HepG2 (cell line): ENCODE data around the gene GPR162. TPM values are rescaled to one million over a fixed set of nuclear protein-coding genes. Genes with fewer than 3 reads are reported as not detected.

ENCODE experiments used
- AKAP8 ChIP-seq: sonication (generic); formaldehyde crosslinking; IDR thresholded peaks from 2 replicates; pipeline ENCODE4 v1.5.1; 2020; ENCODE audit warnings: mild to moderate bottlenecking, missing genetic modification reagents
- GLI4 ChIP-seq: sonication (generic); formaldehyde crosslinking; IDR thresholded peaks from 2 replicates; pipeline ENCODE4 v1.5.1; 2020; ENCODE audit warnings: missing genetic modification reagents, mild to moderate bottlenecking, moderate library complexity, borderline replicate concordance
- HMGA1 ChIP-seq: sonication (generic); formaldehyde crosslinking; conservative IDR thresholded peaks from 2 replicates; pipeline ENCODE4 v1.4.0; 2020; ENCODE audit warnings: missing genetic modification reagents
- MIER3 ChIP-seq: IDR thresholded peaks from 2 replicates; pipeline ENCODE4 v1.6.1; 2016; ENCODE audit warnings: missing compliant biosample characterization, borderline replicate concordance
- NRL ChIP-seq: sonication (generic); formaldehyde crosslinking; IDR thresholded peaks from 2 replicates; pipeline ENCODE4 v1.5.0; 2020; ENCODE audit warnings: missing genetic modification reagents, mild to moderate bottlenecking, moderate library complexity, borderline replicate concordance
- SETDB1 ChIP-seq: sonication (generic); formaldehyde crosslinking; IDR thresholded peaks from 2 replicates; pipeline ENCODE4 v1.5.1; 2020; ENCODE audit warnings: missing genetic modification reagents, mild to moderate bottlenecking, borderline replicate concordance
- SKI ChIP-seq: fragments of 450-650 bp; IDR thresholded peaks from one replicate; pipeline ENCODE4 v1.6.1; 2018; ENCODE audit warnings: mild to moderate bottlenecking; ENCODE audit not compliant: partially characterized antibody
- SRY ChIP-seq: sonication (generic); formaldehyde crosslinking; IDR thresholded peaks from 2 replicates; pipeline ENCODE4 v1.8.0; 2022; ENCODE audit warnings: mild to moderate bottlenecking, missing genetic modification reagents
- TCF12 ChIP-seq, 2 experiments: fragments of 450-650 bp in 1 of 2; sonication (generic) in 1 of 2; formaldehyde crosslinking in 1 of 2; IDR thresholded peaks; 2 replicates each; pipeline versions ENCODE4 v1.6.1 to v1.8.0; 2017 to 2022; ENCODE audit warnings: antibody characterized with exemption in 1 of 2, mild to moderate bottlenecking in 1 of 2, missing genetic modification reagents in 1 of 2, moderate library complexity in 1 of 2
- TOPORS ChIP-seq: sonication (generic); formaldehyde crosslinking; IDR thresholded peaks from 2 replicates; pipeline ENCODE4 v1.8.0; 2023; ENCODE audit warnings: mild to moderate bottlenecking, missing genetic modification reagents
- ZC3H13 ChIP-seq: sonication (generic); formaldehyde crosslinking; IDR thresholded peaks from 2 replicates; pipeline ENCODE4 v1.8.1; 2023; ENCODE audit warnings: mild to moderate bottlenecking, missing genetic modification reagents, moderate library complexity
- ZNF20 ChIP-seq: sonication (generic); formaldehyde crosslinking; IDR thresholded peaks from 2 replicates; pipeline ENCODE4 v1.4.0; 2020; ENCODE audit warnings: mild to moderate bottlenecking, moderate library complexity, missing genetic modification reagents
- ZNF335 ChIP-seq: sonication (generic); formaldehyde crosslinking; IDR thresholded peaks from 2 replicates; pipeline ENCODE4 v1.4.0; 2020; ENCODE audit warnings: missing genetic modification reagents
- ZNF337 ChIP-seq: sonication (generic); formaldehyde crosslinking; IDR thresholded peaks from 2 replicates; pipeline ENCODE4 v1.5.1; 2020; ENCODE audit warnings: missing genetic modification reagents, low read depth, mild to moderate bottlenecking, borderline replicate concordance
- ZNF501 ChIP-seq: sonication (generic); formaldehyde crosslinking; IDR thresholded peaks from 2 replicates; pipeline ENCODE4 v1.5.1; 2020; ENCODE audit warnings: mild to moderate bottlenecking, moderate library complexity, missing genetic modification reagents
- ZNF543 ChIP-seq: sonication (generic); formaldehyde crosslinking; IDR thresholded peaks from 2 replicates; pipeline ENCODE4 v1.4.0; 2020; ENCODE audit warnings: mild to moderate bottlenecking, missing genetic modification reagents
- polyA plus RNA-seq, 8 experiments: library from polyadenylated mRNA; depleted of rRNA in 3 of 8; stranded (reverse) in 7 of 8; unstranded in 1 of 8; fragments of >200 nt; fragmentation: Illumina TruSeq in 4 of 8; extraction: Trizol in 4 of 8; gene quantifications; 2 replicates each; pipeline versions ENCODE4 v1.2.1 to v1.2.3, GENCODE V29; 2011 to 2016; ENCODE audit warnings: low read depth in 4 of 8, missing spikeins in 1 of 8, mixed read lengths in 1 of 8; ENCODE audit not compliant: insufficient read depth in 1 of 8
- total RNA-seq, 5 experiments: library from RNA; depleted of rRNA; stranded (reverse); fragments of >200 nt; fragmentation: Illumina TruSeq; extraction: Trizol; gene quantifications; 2 replicates each; pipeline ENCODE4 v1.2.3, GENCODE V29; 2016; ENCODE audit warnings: low read depth in 1 of 5
- TF ChIP-seq, protein P1 (sequence below): fragments of 450-650 bp; IDR thresholded peaks from 2 replicates; pipeline ENCODE4 v1.6.1; 2017
- TF ChIP-seq, protein P2 (sequence below): sonication (generic); formaldehyde crosslinking; IDR thresholded peaks from 2 replicates; pipeline ENCODE4 v1.4.0; 2020; ENCODE audit warnings: mild to moderate bottlenecking, missing genetic modification reagents
- TF ChIP-seq, protein P3 (sequence below): sonication (generic); formaldehyde crosslinking; conservative IDR thresholded peaks from 2 replicates; pipeline ENCODE4 v1.4.0; 2020; ENCODE audit warnings: missing genetic modification reagents
- TF ChIP-seq, protein P4 (sequence below): sonication (generic); formaldehyde crosslinking; IDR thresholded peaks from 2 replicates; pipeline ENCODE4 v1.5.0; 2020; ENCODE audit warnings: missing genetic modification reagents, mild to moderate bottlenecking, borderline replicate concordance
- TF ChIP-seq, protein P5 (sequence below): sonication (generic); IDR thresholded peaks from 2 replicates; pipeline ENCODE4 v1.6.1; 2016; ENCODE audit warnings: low read depth, borderline replicate concordance

GPR162 gene
- total and polyA plus RNA-seq, 2 of the 13 experiments (the other 11 are each of a cell fraction or from before 2014, with no cell fraction given), result 0.08 TPM; not detected in 1

DNA sequence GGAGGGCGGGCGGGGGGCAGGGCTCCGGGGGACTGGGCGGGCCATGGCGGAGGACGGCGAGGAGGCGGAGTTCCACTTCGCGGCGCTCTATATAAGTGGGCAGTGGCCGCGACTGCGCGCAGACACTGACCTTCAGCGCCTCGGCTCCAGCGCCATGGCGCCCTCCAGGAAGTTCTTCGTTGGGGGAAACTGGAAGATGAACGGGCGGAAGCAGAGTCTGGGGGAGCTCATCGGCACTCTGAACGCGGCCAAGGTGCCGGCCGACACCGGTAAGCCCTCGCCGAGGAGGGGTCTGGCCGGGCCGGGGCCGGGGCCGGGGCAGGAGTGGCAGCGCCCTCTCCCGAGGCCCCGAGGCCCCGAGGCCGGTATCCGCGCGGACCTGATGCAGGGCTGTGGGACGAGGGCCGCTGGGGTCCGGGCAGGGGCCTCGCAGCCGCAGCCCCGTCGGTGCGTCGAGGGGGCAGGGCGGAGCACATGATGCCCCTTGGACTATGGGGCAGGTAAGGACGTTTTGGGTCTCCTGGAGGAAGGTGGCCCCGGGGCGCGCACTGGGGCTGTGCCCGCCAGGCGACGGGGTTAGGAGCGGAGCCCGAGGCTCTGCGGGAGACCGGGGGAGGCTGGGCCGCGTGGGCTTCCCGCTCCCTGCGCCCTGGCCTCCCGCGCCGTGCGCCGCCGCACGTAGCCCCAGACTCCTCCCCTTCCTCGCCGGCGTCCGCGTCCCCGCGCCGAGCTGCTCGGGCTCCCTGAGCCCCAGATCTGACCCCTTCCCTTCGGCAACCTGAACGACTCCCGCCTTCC, 46.0 kb downstream of the GPR162 start, which contains the start of gene TPI1 (continued):
- TF ChIP-seq, protein P1, sequence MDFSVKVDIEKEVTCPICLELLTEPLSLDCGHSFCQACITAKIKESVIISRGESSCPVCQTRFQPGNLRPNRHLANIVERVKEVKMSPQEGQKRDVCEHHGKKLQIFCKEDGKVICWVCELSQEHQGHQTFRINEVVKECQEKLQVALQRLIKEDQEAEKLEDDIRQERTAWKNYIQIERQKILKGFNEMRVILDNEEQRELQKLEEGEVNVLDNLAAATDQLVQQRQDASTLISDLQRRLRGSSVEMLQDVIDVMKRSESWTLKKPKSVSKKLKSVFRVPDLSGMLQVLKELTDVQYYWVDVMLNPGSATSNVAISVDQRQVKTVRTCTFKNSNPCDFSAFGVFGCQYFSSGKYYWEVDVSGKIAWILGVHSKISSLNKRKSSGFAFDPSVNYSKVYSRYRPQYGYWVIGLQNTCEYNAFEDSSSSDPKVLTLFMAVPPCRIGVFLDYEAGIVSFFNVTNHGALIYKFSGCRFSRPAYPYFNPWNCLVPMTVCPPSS, result no peak
- TF ChIP-seq SRY (CRISPR knock-in tag) (peak; percentile 80), SETDB1 (CRISPR knock-in tag) (no peak), HMGA1 (CRISPR knock-in tag) (no peak), SKI (peak; percentile 15), ZNF20 (no peak), AKAP8 (CRISPR knock-in tag) (peak; percentile 94; the same call in 1 of the 2 replicates), ZNF337 (CRISPR knock-in tag) (peak; percentile 90; the same call in 1 of the 2 replicates), ZNF335 (0 out of 2 replicates have a peak, but pooled peaks have one; percentile 40), MIER3 (CRISPR knock-in tag) (no peak), TCF12 (IDR thresholded peaks at IDR 0.05) (no peak), TCF12 (CRISPR knock-in tag; IDR thresholded peaks at IDR 0.05) (peak; percentile 33; the same call in 1 of the 2 replicates), GLI4 (CRISPR knock-in tag) (0 out of 2 replicates have a peak, but pooled peaks have one; percentile 69), ZNF501 (CRISPR knock-in tag) (peak; percentile 62), ZNF543 (CRISPR knock-in tag) (0 out of 2 replicates have a peak, but pooled peaks have one; percentile 21), TOPORS (0 out of 2 replicates have a peak, but pooled peaks have one; percentile 74), ZC3H13 (CRISPR knock-in tag) (peak; percentile 88), NRL (CRISPR knock-in tag) (no peak)
- TF ChIP-seq, protein P2, sequence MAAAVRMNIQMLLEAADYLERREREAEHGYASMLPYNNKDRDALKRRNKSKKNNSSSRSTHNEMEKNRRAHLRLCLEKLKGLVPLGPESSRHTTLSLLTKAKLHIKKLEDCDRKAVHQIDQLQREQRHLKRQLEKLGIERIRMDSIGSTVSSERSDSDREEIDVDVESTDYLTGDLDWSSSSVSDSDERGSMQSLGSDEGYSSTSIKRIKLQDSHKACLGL (CRISPR knock-in tag), result peak; percentile 40; the same call in 1 of the 2 replicates
- TF ChIP-seq, protein P3, sequence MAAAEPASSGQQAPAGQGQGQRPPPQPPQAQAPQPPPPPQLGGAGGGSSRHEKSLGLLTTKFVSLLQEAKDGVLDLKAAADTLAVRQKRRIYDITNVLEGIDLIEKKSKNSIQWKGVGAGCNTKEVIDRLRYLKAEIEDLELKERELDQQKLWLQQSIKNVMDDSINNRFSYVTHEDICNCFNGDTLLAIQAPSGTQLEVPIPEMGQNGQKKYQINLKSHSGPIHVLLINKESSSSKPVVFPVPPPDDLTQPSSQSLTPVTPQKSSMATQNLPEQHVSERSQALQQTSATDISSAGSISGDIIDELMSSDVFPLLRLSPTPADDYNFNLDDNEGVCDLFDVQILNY (CRISPR knock-in tag), result peak; percentile 55; the same call in 1 of the 2 replicates
- TF ChIP-seq, protein P4, sequence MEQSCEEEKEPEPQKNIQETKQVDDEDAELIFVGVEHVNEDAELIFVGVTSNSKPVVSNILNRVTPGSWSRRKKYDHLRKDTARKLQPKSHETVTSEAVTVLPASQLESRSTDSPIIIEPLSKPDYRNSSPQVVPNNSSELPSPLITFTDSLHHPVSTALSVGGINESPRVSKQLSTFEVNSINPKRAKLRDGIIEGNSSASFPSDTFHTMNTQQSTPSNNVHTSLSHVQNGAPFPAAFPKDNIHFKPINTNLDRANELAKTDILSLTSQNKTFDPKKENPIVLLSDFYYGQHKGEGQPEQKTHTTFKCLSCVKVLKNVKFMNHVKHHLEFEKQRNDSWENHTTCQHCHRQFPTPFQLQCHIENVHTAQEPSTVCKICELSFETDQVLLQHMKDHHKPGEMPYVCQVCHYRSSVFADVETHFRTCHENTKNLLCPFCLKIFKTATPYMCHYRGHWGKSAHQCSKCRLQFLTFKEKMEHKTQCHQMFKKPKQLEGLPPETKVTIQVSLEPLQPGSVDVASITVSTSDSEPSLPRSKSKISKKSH, result 0 out of 2 replicates have a peak, but pooled peaks have one; percentile 37
- TF ChIP-seq, protein P5, sequence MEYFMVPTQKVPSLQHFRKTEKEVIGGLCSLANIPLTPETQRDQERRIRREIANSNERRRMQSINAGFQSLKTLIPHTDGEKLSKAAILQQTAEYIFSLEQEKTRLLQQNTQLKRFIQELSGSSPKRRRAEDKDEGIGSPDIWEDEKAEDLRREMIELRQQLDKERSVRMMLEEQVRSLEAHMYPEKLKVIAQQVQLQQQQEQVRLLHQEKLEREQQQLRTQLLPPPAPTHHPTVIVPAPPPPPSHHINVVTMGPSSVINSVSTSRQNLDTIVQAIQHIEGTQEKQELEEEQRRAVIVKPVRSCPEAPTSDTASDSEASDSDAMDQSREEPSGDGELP, result no peak
